ENCODE data around the gene CYSRT1. TPM values are rescaled to one million over a fixed set of nuclear protein-coding genes. Genes with fewer than 3 reads are reported as not detected.

The CYSRT1 gene
- total RNA-seq, 1 donor from 2014 or later, result 1.3 TPM

DNA sequence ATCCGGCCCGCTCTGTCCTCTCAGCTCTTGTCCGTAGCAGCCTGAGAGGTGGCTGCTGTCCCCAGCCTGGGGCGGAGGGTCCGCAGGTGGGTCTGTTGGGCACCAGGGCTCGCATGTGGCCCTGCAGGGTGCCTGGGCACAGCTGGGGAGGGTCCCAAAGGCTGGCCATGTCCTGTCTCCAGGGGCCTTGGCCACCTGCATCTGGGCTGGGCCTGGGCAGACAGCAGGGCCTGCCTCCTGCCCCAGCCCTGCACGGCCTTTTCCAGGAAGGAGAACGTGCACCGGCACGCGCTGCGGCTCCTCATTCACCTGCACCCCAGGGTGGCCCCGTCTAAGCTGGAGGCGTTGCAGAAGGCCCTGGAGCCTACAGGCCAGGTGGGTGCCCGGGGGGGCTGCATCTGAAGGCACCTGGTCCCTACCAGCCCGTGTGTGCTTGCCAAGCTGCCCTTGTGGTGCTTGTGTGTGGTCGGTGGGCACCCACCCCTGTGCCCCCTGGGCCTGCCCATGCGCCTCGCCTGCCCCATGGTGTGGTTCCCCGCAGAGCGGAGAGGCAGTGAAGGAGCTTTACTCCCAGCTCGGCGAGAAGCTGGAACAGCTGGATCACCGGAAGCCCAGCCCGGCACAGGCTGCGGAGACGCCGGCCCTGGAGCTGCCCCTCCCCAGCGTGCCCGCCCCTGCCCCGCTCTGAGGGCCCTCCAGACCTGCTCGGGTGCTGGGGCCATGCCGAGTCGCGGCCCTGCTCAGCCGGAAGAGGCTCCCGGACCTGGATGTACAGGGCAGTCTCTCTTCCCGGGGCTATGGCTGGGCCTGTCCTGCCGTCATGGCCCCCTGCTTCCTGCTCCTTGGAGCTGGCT, 47.5 kb downstream of the CYSRT1 start:
- no peak for DNase-seq (ENCODE audit: low read depth)
- H3K27ac Mint-ChIP-seq (ENCODE audit: unreplicated experiment), result no peak overlapping the region
- no peak overlapping the region for H3K4me3 ChIP-seq (ENCODE audit: insufficient read depth, low read depth, low read length)

DNA sequence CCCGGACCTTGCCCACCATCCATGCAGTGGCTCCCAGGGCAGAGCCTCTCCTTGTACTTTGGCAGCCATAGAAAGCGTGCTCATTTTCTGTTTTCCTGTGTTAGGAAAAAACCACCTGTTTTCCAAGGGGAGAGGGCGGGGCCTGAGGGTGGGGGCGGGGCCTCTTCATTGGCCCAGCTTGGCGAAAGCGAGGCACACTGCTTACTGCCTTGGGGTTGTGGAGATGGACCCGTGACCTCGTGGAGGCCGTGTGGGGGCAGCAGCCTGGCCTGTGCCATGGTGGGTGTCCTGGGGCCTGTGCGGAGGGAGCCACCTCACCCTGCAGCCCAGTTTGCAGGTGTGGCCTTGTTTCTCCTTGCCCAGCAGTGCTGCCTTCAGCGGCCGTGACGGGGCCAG, 48.1 kb downstream of the CYSRT1 start:
- Mint-ChIP-seq H3K4me1 (ENCODE audit: low read depth, unreplicated experiment) (peaks cover 6% of the 10 kb centered on the region), H3K36me3 (ENCODE audit: low read depth, unreplicated experiment) (peaks cover 12% of the 10 kb centered on the region), H3K4me3 (ENCODE audit: unreplicated experiment) (no peak overlapping the region), H3K27me3 (ENCODE audit: low read depth, unreplicated experiment) (no peaks in the 10 kb centered on the region), H3K27ac (ENCODE audit: unreplicated experiment) (no peak overlapping the region), H3K9me3 (ENCODE audit: unreplicated experiment) (no peaks in the 10 kb centered on the region)
- H3K4me2 ChIP-seq (ENCODE audit: low read length), result no peak overlapping the region
- no peak overlapping the region for H2AFZ ChIP-seq (ENCODE audit: low read depth, low read length)
- peaks cover 44% of the 10 kb centered on the region for H4K20me1 ChIP-seq (ENCODE audit: insufficient read depth, low read length)
- no peak overlapping the region for H3K9ac ChIP-seq (ENCODE audit: low read length)
- DNase-seq (ENCODE audit: low read depth) (no peak), FAIRE-seq (no peak)
- peaks cover 9% of the 10 kb centered on the region for H3K36me3 ChIP-seq (ENCODE audit: insufficient read depth, low read length)
- H3K4me3 ChIP-seq (ENCODE audit: insufficient read depth, low read depth, low read length), result no peak overlapping the region
- H3K27me3 ChIP-seq (ENCODE audit: insufficient read depth, low read length), result no peaks in the 10 kb centered on the region
- TF ChIP-seq EZH2 (IDR thresholded peaks at IDR 0.05; ENCODE audit: insufficient read depth, low read length), result no peak
- TF ChIP-seq, protein P1, sequence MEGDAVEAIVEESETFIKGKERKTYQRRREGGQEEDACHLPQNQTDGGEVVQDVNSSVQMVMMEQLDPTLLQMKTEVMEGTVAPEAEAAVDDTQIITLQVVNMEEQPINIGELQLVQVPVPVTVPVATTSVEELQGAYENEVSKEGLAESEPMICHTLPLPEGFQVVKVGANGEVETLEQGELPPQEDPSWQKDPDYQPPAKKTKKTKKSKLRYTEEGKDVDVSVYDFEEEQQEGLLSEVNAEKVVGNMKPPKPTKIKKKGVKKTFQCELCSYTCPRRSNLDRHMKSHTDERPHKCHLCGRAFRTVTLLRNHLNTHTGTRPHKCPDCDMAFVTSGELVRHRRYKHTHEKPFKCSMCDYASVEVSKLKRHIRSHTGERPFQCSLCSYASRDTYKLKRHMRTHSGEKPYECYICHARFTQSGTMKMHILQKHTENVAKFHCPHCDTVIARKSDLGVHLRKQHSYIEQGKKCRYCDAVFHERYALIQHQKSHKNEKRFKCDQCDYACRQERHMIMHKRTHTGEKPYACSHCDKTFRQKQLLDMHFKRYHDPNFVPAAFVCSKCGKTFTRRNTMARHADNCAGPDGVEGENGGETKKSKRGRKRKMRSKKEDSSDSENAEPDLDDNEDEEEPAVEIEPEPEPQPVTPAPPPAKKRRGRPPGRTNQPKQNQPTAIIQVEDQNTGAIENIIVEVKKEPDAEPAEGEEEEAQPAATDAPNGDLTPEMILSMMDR (IDR thresholded peaks at IDR 0.05; ENCODE audit: insufficient read depth, low read depth, low read length), result no peak
- no peak overlapping the region for H3K27ac ChIP-seq (ENCODE audit: low read depth, low read length)
- peaks cover 14% of the 10 kb centered on the region for H3K4me1 ChIP-seq (ENCODE audit: insufficient read depth, low read length)
- no peaks in the 10 kb centered on the region for H3K9me3 ChIP-seq (ENCODE audit: insufficient read depth, low read depth, low read length)
- peaks cover 10% of the 10 kb centered on the region for H3K79me2 ChIP-seq (ENCODE audit: insufficient read depth, low read length)

More for the DNA sequence above, 47.5 kb downstream of the CYSRT1 start:
- Histone ChIP-seq H3K79me2 (ENCODE audit: insufficient read depth, low read length) (peaks cover 7% of the 10 kb centered on the region), H3K4me1 (ENCODE audit: insufficient read depth, low read length) (peaks cover 17% of the 10 kb centered on the region), H3K9ac (ENCODE audit: low read length) (no peak overlapping the region), H2AFZ (ENCODE audit: low read depth, low read length) (no peak overlapping the region), H3K36me3 (ENCODE audit: insufficient read depth, low read length) (peaks cover 9% of the 10 kb centered on the region), H3K4me2 (ENCODE audit: low read length) (no peak overlapping the region), H3K27ac (ENCODE audit: low read depth, low read length) (no peak overlapping the region), H4K20me1 (ENCODE audit: insufficient read depth, low read length) (peaks cover 48% of the 10 kb centered on the region), H3K27me3 (ENCODE audit: insufficient read depth, low read length) (no peaks in the 10 kb centered on the region), H3K9me3 (ENCODE audit: insufficient read depth, low read depth, low read length) (no peaks in the 10 kb centered on the region)
- no peaks in the 10 kb centered on the region for H3K9me3 Mint-ChIP-seq (ENCODE audit: unreplicated experiment)
- peaks cover 15% of the 10 kb centered on the region for H3K36me3 Mint-ChIP-seq (ENCODE audit: low read depth, unreplicated experiment)
- H3K4me1 Mint-ChIP-seq (ENCODE audit: low read depth, unreplicated experiment), result peaks cover 6% of the 10 kb centered on the region
- no peaks in the 10 kb centered on the region for H3K27me3 Mint-ChIP-seq (ENCODE audit: low read depth, unreplicated experiment)
- H3K4me3 Mint-ChIP-seq (ENCODE audit: unreplicated experiment), result no peak overlapping the region
- no peak for FAIRE-seq
- no peak for TF ChIP-seq EZH2 (IDR thresholded peaks at IDR 0.05; ENCODE audit: insufficient read depth, low read length)
- TF ChIP-seq, protein P1 (IDR thresholded peaks at IDR 0.05; ENCODE audit: insufficient read depth, low read depth, low read length), result no peak
